NCI-H1417 treated with DMSO at 0.1 percent for 48 hours (cell line): ENCODE data around the gene BIRC2.
"Not testable (repeated sequence)": the region's sequence is repeated elsewhere in the genome, so short reads cannot be mapped to it uniquely, and the experiment has no call there.

ENCODE experiments used
- DNase-seq: peaks from one replicate; lab custom pipeline; 2025; lab: John Stamatoyannopoulos, UW

The BIRC2 gene

GRCh38 chr11:102323542-102324251 lies 23.3 kb upstream of the BIRC2 start:
- DNase-seq = no peak

GRCh38 chr11:102325088-102325487 lies 21.9 kb upstream of the BIRC2 start:
- DNase-seq = no peak

- DNase-seq = no peak
Measured at GRCh38 chr11:102328748-102329147, 18.3 kb upstream of the BIRC2 start.

GRCh38 chr11:102330231-102330630 lies 16.8 kb upstream of the BIRC2 start:
- DNase-seq = no peak

GRCh38 chr11:102331341-102331740 lies 15.7 kb upstream of the BIRC2 start:
- DNase-seq = no peak

GRCh38 chr11:102332611-102332994 lies 14.4 kb upstream of the BIRC2 start:
- DNase-seq = no peak

- no peak for DNase-seq
Measured at GRCh38 chr11:102338479-102339010, 8.5 kb upstream of the BIRC2 start.

- DNase-seq = not testable (repeated sequence)
Measured at GRCh38 chr11:102341311-102341710, 5.7 kb upstream of the BIRC2 start.

GRCh38 chr11:102341844-102342318 lies 5.1 kb upstream of the BIRC2 start:
- peak; percentile 41 for DNase-seq

GRCh38 chr11:102343809-102344208 lies 3.2 kb upstream of the BIRC2 start:
- DNase-seq = no peak

GRCh38 chr11:102345904-102346303 lies 1.1 kb upstream of the BIRC2 start:
- no peak for DNase-seq

- DNase-seq = no peak
Measured at GRCh38 chr11:102346456-102346747, 612 bp upstream of the BIRC2 start.

GRCh38 chr11:102347462-102348370 lies 702 bp downstream of the BIRC2 start:
- no peak for DNase-seq

GRCh38 chr11:102357116-102357515 lies 10.1 kb downstream of the BIRC2 start:
- no peak for DNase-seq

GRCh38 chr11:102359372-102359771 lies 12.4 kb downstream of the BIRC2 start:
- no peak for DNase-seq

- no peak for DNase-seq
Measured at GRCh38 chr11:102360681-102361080, 13.7 kb downstream of the BIRC2 start.

- no peak for DNase-seq
Measured at GRCh38 chr11:102361086-102362031, 14.3 kb downstream of the BIRC2 start.

- no peak for DNase-seq
Measured at GRCh38 chr11:102364991-102365390, 18.0 kb downstream of the BIRC2 start.

GRCh38 chr11:102367364-102367763 lies 20.4 kb downstream of the BIRC2 start:
- DNase-seq = no peak

GRCh38 chr11:102368472-102368871 lies 21.5 kb downstream of the BIRC2 start:
- DNase-seq = no peak

GRCh38 chr11:102374633-102375424 lies 27.8 kb downstream of the BIRC2 start:
- not testable (repeated sequence) for DNase-seq
